Astrocyte (in vitro differentiated cells and primary cell): Measurements from ENCODE around the gene BACH2. TPM values are rescaled to one million over a fixed set of nuclear protein-coding genes. Genes with fewer than 3 reads are reported as not detected.
"Not testable (repeated sequence)": the region's sequence is repeated elsewhere in the genome, so short reads cannot be mapped to it uniquely, and the experiment has no call there.

Experiments used
- DNase-seq: peaks from one replicate; pipeline ENCODE4 v3.0.0-alpha.2; 2010; ENCODE audit warnings: low read depth
- FAIRE-seq: peaks from 2 replicates; lab custom pipeline; 2011; peaks lifted over from hg19 to GRCh38; lab: Jason Lieb, UNC
- H2AFZ ChIP-seq: 2 replicates; pipeline ENCODE4 v1.6.0; 2012; ENCODE audit warnings: low read depth, low read length, inconsistent platforms
- H3K27ac ChIP-seq: 2 replicates; pipeline ENCODE4 v1.5.1; 2011; ENCODE audit warnings: low read depth, low read length, inconsistent platforms
- H3K27me3 ChIP-seq: 2 replicates; pipeline ENCODE4 v1.6.0; 2011; ENCODE audit warnings: low read length, inconsistent platforms; ENCODE audit not compliant: insufficient read depth
- H3K36me3 ChIP-seq: 2 replicates; pipeline ENCODE4 v1.5.1; 2011; ENCODE audit warnings: low read length, inconsistent platforms; ENCODE audit not compliant: insufficient read depth
- H3K4me1 ChIP-seq: 2 replicates; pipeline ENCODE4 v1.5.1; 2011; ENCODE audit warnings: low read length, inconsistent platforms; ENCODE audit not compliant: insufficient read depth
- H3K4me2 ChIP-seq: 2 replicates; pipeline ENCODE4 v1.6.0; 2012; ENCODE audit warnings: low read length, inconsistent platforms
- H3K4me3 ChIP-seq: 2 replicates; pipeline ENCODE4 v1.5.1; 2011; ENCODE audit warnings: low read depth, mild to moderate bottlenecking, low read length, inconsistent platforms; ENCODE audit not compliant: insufficient read depth
- H3K79me2 ChIP-seq: 2 replicates; pipeline ENCODE4 v1.6.0; 2012; ENCODE audit warnings: mild to moderate bottlenecking, low read length, inconsistent platforms; ENCODE audit not compliant: insufficient read depth
- H3K9ac ChIP-seq: 2 replicates; pipeline ENCODE4 v1.6.0; 2012; ENCODE audit warnings: mild to moderate bottlenecking, low read length, inconsistent platforms
- H3K9me3 ChIP-seq: 2 replicates; pipeline ENCODE4 v1.5.1; 2012; ENCODE audit warnings: low read depth, mild to moderate bottlenecking, low read length, inconsistent platforms; ENCODE audit not compliant: insufficient read depth
- H4K20me1 ChIP-seq: 2 replicates; pipeline ENCODE4 v1.6.0; 2012; ENCODE audit warnings: low read length, inconsistent platforms; ENCODE audit not compliant: insufficient read depth
- H3K27ac Mint-ChIP-seq: one replicate; pipeline ENCODE4 v1.8.0; 2021; ENCODE audit warnings: mild to moderate bottlenecking, mixed read lengths; ENCODE audit not compliant: unreplicated experiment
- H3K27me3 Mint-ChIP-seq: one replicate; pipeline ENCODE4 v1.8.0; 2021; ENCODE audit warnings: low read depth, mixed read lengths; ENCODE audit not compliant: unreplicated experiment
- H3K36me3 Mint-ChIP-seq: one replicate; pipeline ENCODE4 v1.8.0; 2021; ENCODE audit warnings: low read depth, mixed read lengths; ENCODE audit not compliant: unreplicated experiment
- H3K4me1 Mint-ChIP-seq: one replicate; pipeline ENCODE4 v1.8.0; 2021; ENCODE audit warnings: low read depth, mixed read lengths; ENCODE audit not compliant: unreplicated experiment
- H3K4me3 Mint-ChIP-seq: one replicate; pipeline ENCODE4 v1.8.0; 2021; ENCODE audit warnings: mild to moderate bottlenecking, moderate library complexity, mixed read lengths; ENCODE audit not compliant: unreplicated experiment
- H3K9me3 Mint-ChIP-seq: one replicate; pipeline ENCODE4 v1.8.0; 2021; ENCODE audit warnings: mild to moderate bottlenecking, mixed read lengths; ENCODE audit not compliant: unreplicated experiment
- EZH2 ChIP-seq: IDR thresholded peaks from 2 replicates; pipeline ENCODE4 v1.6.1; 2012; ENCODE audit warnings: mild to moderate bottlenecking, low read length, inconsistent platforms; ENCODE audit not compliant: insufficient read depth
- total RNA-seq: library from RNA; stranded (reverse); gene quantifications from 2 replicates; pipeline ENCODE4 v1.2.1, GENCODE V29; 2021
- TF ChIP-seq, protein P1 (sequence below): IDR thresholded peaks from 2 replicates; pipeline ENCODE4 v1.5.1; 2011; ENCODE audit warnings: low read depth, mild to moderate bottlenecking, inconsistent platforms, low read length, moderate library complexity; ENCODE audit not compliant: insufficient read depth

BACH2 gene
- total RNA-seq, 1 donor from 2014 or later, result 17.5 TPM

DNA sequence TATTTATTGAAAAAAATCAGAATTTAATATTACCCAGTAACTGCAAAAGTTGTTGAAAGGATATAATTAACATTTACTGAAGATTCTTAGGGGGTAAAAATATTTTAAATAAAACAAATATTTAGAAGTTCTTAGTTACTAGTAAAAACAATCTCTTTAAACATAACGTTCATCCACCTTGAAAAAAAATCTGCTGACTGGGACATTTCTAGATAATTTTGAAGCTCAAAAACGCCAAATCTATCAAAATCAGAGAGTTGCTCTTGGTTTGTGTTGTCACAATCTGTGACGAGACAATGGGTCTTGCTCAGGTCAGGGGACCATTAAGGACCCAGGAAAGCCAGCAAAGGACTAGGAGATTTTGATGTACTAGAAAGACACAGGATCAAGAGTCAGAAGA lies 177.0 kb downstream of the BACH2 start:
- no peak overlapping the region for H3K9ac ChIP-seq
- peaks cover 14% of the 10 kb centered on the region for H3K4me1 ChIP-seq
- H3K4me3 ChIP-seq, result no peak overlapping the region
- H3K27me3 ChIP-seq, result no peaks in the 10 kb centered on the region
- Mint-ChIP-seq H3K27me3 (no peaks in the 10 kb centered on the region), H3K4me3 (no peak overlapping the region), H3K27ac (no peak overlapping the region), H3K36me3 (peaks cover 4% of the 10 kb centered on the region), H3K9me3 (peaks cover 3% of the 10 kb centered on the region), H3K4me1 (peaks cover 10% of the 10 kb centered on the region)
- H4K20me1 ChIP-seq, result no peaks in the 10 kb centered on the region
- no peak for FAIRE-seq
- no peak for DNase-seq
- H2AFZ ChIP-seq, result no peak overlapping the region
- H3K9me3 ChIP-seq, result peaks cover 2% of the 10 kb centered on the region
- H3K4me2 ChIP-seq, result no peak overlapping the region
- no peaks in the 10 kb centered on the region for H3K36me3 ChIP-seq
- no peak overlapping the region for H3K27ac ChIP-seq
- TF ChIP-seq EZH2, result no peak
- no peaks in the 10 kb centered on the region for H3K79me2 ChIP-seq

DNA sequence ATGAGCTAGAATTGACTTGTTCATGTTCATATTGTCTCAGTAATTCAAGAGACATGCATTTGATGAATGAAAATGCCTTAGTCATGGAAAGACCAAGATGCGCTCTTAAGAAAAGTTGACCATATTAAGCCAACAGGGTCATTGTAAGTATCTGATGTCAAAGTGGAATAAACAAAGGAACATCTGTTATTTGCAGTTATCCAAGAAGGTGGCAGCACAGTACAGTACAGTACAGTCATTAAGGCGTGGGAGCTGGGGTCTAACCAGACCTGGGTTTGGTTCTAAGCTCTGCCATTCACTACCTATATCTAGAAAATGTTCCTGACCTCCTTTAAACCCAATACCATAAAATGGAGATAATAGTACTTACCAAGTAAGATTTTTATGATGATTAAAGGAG lies 178.1 kb downstream of the BACH2 start:
- DNase-seq (no peak), FAIRE-seq (no peak)
- Histone ChIP-seq H3K9me3 (peaks cover 5% of the 10 kb centered on the region), H3K36me3 (no peaks in the 10 kb centered on the region), H3K4me3 (no peak overlapping the region), H3K4me1 (peaks cover 6% of the 10 kb centered on the region), H4K20me1 (no peaks in the 10 kb centered on the region), H3K27ac (no peak overlapping the region), H3K4me2 (no peak overlapping the region), H3K27me3 (no peaks in the 10 kb centered on the region), H3K79me2 (no peaks in the 10 kb centered on the region), H2AFZ (no peak overlapping the region), H3K9ac (no peak overlapping the region)
- no peak overlapping the region for H3K27ac Mint-ChIP-seq
- peaks cover 9% of the 10 kb centered on the region for H3K36me3 Mint-ChIP-seq
- H3K9me3 Mint-ChIP-seq, result peaks cover 10% of the 10 kb centered on the region
- peaks cover 7% of the 10 kb centered on the region for H3K4me1 Mint-ChIP-seq
- H3K4me3 Mint-ChIP-seq, result no peak overlapping the region
- no peaks in the 10 kb centered on the region for H3K27me3 Mint-ChIP-seq
- TF ChIP-seq EZH2, result no peak
- TF ChIP-seq, protein P1, sequence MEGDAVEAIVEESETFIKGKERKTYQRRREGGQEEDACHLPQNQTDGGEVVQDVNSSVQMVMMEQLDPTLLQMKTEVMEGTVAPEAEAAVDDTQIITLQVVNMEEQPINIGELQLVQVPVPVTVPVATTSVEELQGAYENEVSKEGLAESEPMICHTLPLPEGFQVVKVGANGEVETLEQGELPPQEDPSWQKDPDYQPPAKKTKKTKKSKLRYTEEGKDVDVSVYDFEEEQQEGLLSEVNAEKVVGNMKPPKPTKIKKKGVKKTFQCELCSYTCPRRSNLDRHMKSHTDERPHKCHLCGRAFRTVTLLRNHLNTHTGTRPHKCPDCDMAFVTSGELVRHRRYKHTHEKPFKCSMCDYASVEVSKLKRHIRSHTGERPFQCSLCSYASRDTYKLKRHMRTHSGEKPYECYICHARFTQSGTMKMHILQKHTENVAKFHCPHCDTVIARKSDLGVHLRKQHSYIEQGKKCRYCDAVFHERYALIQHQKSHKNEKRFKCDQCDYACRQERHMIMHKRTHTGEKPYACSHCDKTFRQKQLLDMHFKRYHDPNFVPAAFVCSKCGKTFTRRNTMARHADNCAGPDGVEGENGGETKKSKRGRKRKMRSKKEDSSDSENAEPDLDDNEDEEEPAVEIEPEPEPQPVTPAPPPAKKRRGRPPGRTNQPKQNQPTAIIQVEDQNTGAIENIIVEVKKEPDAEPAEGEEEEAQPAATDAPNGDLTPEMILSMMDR, result no peak

DNA sequence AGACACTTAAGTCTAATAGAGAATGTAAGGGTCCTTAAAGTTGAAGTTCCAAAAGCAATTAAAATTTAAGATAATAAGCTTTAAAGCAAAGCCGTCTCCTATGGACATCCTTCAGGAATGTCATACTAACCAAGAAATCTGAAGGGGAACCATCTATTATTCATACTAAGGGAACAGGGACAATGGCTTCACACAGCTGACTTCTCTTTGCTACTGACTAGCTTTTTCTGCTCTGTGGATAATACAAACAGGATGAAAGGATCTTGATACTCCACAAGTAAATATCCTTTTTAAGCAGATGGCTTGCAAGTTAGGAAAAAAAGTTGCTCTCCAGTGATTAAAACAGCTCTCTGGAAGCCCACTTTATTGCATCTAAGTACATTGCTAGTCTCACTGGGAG lies 178.6 kb downstream of the BACH2 start:
- FAIRE-seq (no peak), DNase-seq (no peak)
- Mint-ChIP-seq H3K9me3 (peaks cover 15% of the 10 kb centered on the region), H3K4me1 (peaks cover 7% of the 10 kb centered on the region), H3K27ac (no peak overlapping the region), H3K27me3 (no peaks in the 10 kb centered on the region), H3K4me3 (no peak overlapping the region), H3K36me3 (peaks cover 9% of the 10 kb centered on the region)
- H3K27me3 ChIP-seq, result no peaks in the 10 kb centered on the region
- TF ChIP-seq, protein P1, result no peak
- no peak for TF ChIP-seq EZH2
- no peak overlapping the region for H3K4me2 ChIP-seq
- no peak overlapping the region for H3K4me3 ChIP-seq
- peaks cover 6% of the 10 kb centered on the region for H3K4me1 ChIP-seq
- no peaks in the 10 kb centered on the region for H4K20me1 ChIP-seq
- H2AFZ ChIP-seq, result no peak overlapping the region
- H3K79me2 ChIP-seq, result no peaks in the 10 kb centered on the region
- H3K9me3 ChIP-seq, result peaks cover 5% of the 10 kb centered on the region
- no peak overlapping the region for H3K27ac ChIP-seq
- H3K9ac ChIP-seq, result no peak overlapping the region
- H3K36me3 ChIP-seq, result no peaks in the 10 kb centered on the region

DNA sequence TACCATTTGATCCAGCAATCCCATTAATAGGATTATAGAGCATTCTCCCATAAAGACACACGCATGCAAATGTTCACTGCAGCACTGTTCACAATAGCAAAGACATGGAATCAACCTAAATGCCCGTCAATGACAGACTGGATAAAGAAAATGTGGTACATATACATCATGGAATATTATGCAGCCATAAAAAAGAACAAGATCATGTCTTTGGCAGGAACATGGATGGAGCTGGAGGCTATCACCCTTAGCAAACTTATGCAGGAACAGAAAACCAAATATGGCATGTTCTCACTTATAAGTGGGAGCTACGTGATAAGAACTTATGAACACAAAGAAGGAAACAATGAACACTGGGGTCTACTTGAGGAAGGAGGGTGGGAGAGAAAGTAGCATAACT lies 180.5 kb downstream of the BACH2 start:
- H2AFZ ChIP-seq, H3K36me3 ChIP-seq, H3K27me3 Mint-ChIP-seq, H3K27ac ChIP-seq, DNase-seq, H3K27ac Mint-ChIP-seq, H3K27me3 ChIP-seq, H3K9ac ChIP-seq, H3K4me1 ChIP-seq, H3K4me3 ChIP-seq, FAIRE-seq, H3K79me2 ChIP-seq, H3K4me1 Mint-ChIP-seq, H3K36me3 Mint-ChIP-seq, H3K9me3 ChIP-seq, H3K4me2 ChIP-seq, H3K4me3 Mint-ChIP-seq, H4K20me1 ChIP-seq: not testable (repeated sequence)
- H3K9me3 Mint-ChIP-seq, result peaks cover 24% of the 10 kb centered on the region
